ENCODE data around the gene THAP5. TPM values are rescaled to one million over a fixed set of nuclear protein-coding genes. Genes with fewer than 3 reads are reported as not detected.

THAP5 gene
- total RNA-seq (14.1 and 17.0 TPM in 2 replicates), polyA plus RNA-seq (1.5 and 2.5 TPM in 2 replicates), polyA minus RNA-seq (3.1 and 4.0 TPM in 2 replicates), Bru-seq, nascent RNA (percentile 85 among the genes with signal in this experiment), BruChase-seq, experiment 1, labeled RNA remaining after a 6-hour chase (percentile 86 among the genes with signal in this experiment), BruChase-seq, experiment 2, labeled RNA remaining after a 2-hour chase (percentile 88 among the genes with signal in this experiment)
- polyA plus RNA-seq (2011; cell fraction: cytosol; rRNA removed) = 2.8 and 3.4 TPM in 2 replicates
- 3.2 and 4.2 TPM in 2 replicates for polyA plus RNA-seq (2011; cell fraction: nucleus; rRNA removed)
- polyA plus RNA-seq (2012) = 5.6 and 8.6 TPM in 2 replicates
- polyA minus RNA-seq (2011; cell fraction: cytosol; rRNA and poly(A)+ RNA removed) = 13.2 TPM
- polyA minus RNA-seq (2011; cell fraction: nucleus; rRNA and poly(A)+ RNA removed) = 9.8 and 10.7 TPM in 2 replicates
- long read RNA-seq, partial matches to known transcripts = 1 of 7 reads
- long read RNA-seq, other reads (novel, unspliced or antisense) = 4 of 7 reads

- no peaks in the 10 kb centered on the region for H4K20me1 ChIP-seq (replicated peaks; ENCODE audit: control insufficient read depth, extremely low read depth, insufficient read depth, low read length)
- H3K27me3 ChIP-seq (ENCODE audit: control insufficient read depth in 2 of 2, insufficient read depth in 2 of 2, low read length in 2 of 2) = no peaks in the 10 kb centered on the region
- ChIA-PET CTCF (interaction anchor here (1.0 kb wide), 1 partner anchor 23 kb away, joined by 3 read pairs; no protein-coding TSS in a partner anchor), POLR2A (interaction anchor here (1.7 kb wide), 1 partner anchor 44 kb away, joined by 9 read pairs; the partner anchor contains the start of gene PNPLA8)
- peaks cover 37% of the 10 kb centered on the region for H3K4me1 ChIP-seq (ENCODE audit: control insufficient read depth, extremely low read depth, insufficient read depth, low read length)
- peak within 1 kb of the TSS; percentile 63 to 99 (median 79) for H3K4me3 ChIP-seq (replicated peaks in 1 of 3; ENCODE audit: insufficient read depth in 1 of 3, low read depth in 1 of 3, low read length in 3 of 3)
- peak within 1 kb of the TSS; percentile 69 for H2AFZ ChIP-seq (ENCODE audit: low read depth, low read length)
- H3K27ac ChIP-seq (ENCODE audit: insufficient read depth, low read depth, low read length) = peak within 1 kb of the TSS; percentile 90
- TF ChIP-seq FOS (IDR thresholded peaks at IDR 0.05; ENCODE audit: borderline replicate concordance, insufficient read depth, low read length) (peak; percentile 14), GATA2 (IDR thresholded peaks at IDR 0.05; ENCODE audit: insufficient read depth, insufficient read length, low read depth, low read length) (no peak), MYC (IDR thresholded peaks at IDR 0.05; ENCODE audit: low read depth, low read length) (peak; percentile 67), POLR2AphosphoS5 (IDR thresholded peaks at IDR 0.05; ENCODE audit: insufficient read depth, low read depth, low read length) (peak; percentile 86), POLR2A (IDR thresholded peaks at IDR 0.05; ENCODE audit: low read depth, low read length) (peak; percentile 75), MAX (IDR thresholded peaks at IDR 0.05; ENCODE audit: insufficient read depth, insufficient read length) (peak; percentile 100), JUN (IDR thresholded peaks at IDR 0.05; ENCODE audit: borderline replicate concordance, insufficient read depth, insufficient read length, low read depth) (no peak), EZH2 (IDR thresholded peaks at IDR 0.05; ENCODE audit: borderline replicate concordance, low read depth, low read length, severe bottlenecking) (no peak)
- TF ChIP-seq, protein P1, sequence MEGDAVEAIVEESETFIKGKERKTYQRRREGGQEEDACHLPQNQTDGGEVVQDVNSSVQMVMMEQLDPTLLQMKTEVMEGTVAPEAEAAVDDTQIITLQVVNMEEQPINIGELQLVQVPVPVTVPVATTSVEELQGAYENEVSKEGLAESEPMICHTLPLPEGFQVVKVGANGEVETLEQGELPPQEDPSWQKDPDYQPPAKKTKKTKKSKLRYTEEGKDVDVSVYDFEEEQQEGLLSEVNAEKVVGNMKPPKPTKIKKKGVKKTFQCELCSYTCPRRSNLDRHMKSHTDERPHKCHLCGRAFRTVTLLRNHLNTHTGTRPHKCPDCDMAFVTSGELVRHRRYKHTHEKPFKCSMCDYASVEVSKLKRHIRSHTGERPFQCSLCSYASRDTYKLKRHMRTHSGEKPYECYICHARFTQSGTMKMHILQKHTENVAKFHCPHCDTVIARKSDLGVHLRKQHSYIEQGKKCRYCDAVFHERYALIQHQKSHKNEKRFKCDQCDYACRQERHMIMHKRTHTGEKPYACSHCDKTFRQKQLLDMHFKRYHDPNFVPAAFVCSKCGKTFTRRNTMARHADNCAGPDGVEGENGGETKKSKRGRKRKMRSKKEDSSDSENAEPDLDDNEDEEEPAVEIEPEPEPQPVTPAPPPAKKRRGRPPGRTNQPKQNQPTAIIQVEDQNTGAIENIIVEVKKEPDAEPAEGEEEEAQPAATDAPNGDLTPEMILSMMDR (IDR thresholded peaks at IDR 0.05; ENCODE audit: extremely low read depth in 1 of 2, insufficient read depth in 1 of 2, low read depth in 1 of 2, low read length in 2 of 2) = peak in 1 of 2 donors; percentile 3
- FAIRE-seq = peak; percentile 95
- peak within 1 kb of the TSS; percentile 94 for H3K4me2 ChIP-seq (ENCODE audit: insufficient read depth, low read length)
- H3K79me2 ChIP-seq (ENCODE audit: control insufficient read depth, insufficient read depth, low read length) = peaks cover 26% of the 10 kb centered on the region
- H3K9me3 ChIP-seq (replicated peaks; ENCODE audit: control insufficient read depth, insufficient read depth, low read length) = no peaks in the 10 kb centered on the region
- peak; percentile 100 for DNase-seq (ENCODE audit: low read depth, low spot score)
- BruUV-seq (replicated peaks) = no TSS peak
- dilution Hi-C loops (cut with MboI; ENCODE audit: extremely low pct_ligation_motif_present, low sequenced_read_pairs) = no loop called here
- H3K9me1 ChIP-seq (replicated peaks; ENCODE audit: control insufficient read depth, extremely low read depth, insufficient read depth, low read length) = no peaks in the 10 kb centered on the region
- intact Hi-C loops (cut with micrococcal nuclease) = loop anchor here (1.0 kb wide), 1 partner anchor 43 kb away; the partner anchor contains the start of gene PNPLA8
- H3K36me3 ChIP-seq (ENCODE audit: control insufficient read depth in 2 of 2, extremely low read depth in 1 of 2, insufficient read depth in 2 of 2, low read length in 2 of 2) = peaks cover 0 to 4% of the 10 kb centered on the region in 2 experiments
- H3K9ac ChIP-seq (replicated peaks; ENCODE audit: extremely low read depth, insufficient read depth, low read length) = peak within 1 kb of the TSS; percentile 94
Measured at GRCh38 chr7:108569381-108570145, at the start of gene THAP5, which contains the start of gene DNAJB9. TSS of gene THAP5 (minus strand) at chr7:108569706. CDS start at chr7:108569569, 137 bp downstream. TSS of gene DNAJB9 (plus strand) at chr7:108569874. CDS start at chr7:108571727, 1,853 bp downstream.

Data from endothelial cell of umbilical vein (primary cell).